KBM-7 (cell line): ENCODE data around the gene CNTRL.
A peak's percentile ranks its signal among the peaks of the same experiment; 100 is the strongest.
"Not testable (repeated sequence)": the region's sequence is repeated elsewhere in the genome, so short reads cannot be mapped to it uniquely, and the experiment has no call there.

Experiments used
- DNase-seq: peaks from one replicate; pipeline ENCODE4 v3.0.0-alpha.2; 2015
- in situ Hi-C: fragments of 300-500 bp; cut with MboI; formaldehyde crosslinking; loops from 2 replicates; pipeline ENCODE4 v1.14.3; 2020; ENCODE audit warnings: low sequenced_read_pairs, low pct_unique_long_range_greater_than_20kb, mixed read lengths

CNTRL gene

GRCh38 chr9:121074370-121075250 lies at the start of gene CNTRL:
Gene CNTRL, plus strand, starts transcription at chr9:121074955. Its CDS starts 13,372 bp downstream, at chr9:121088327.
- DNase-seq, result peak; percentile 95

GRCh38 chr9:121026260-121026691 lies 48.5 kb upstream of the CNTRL start:
- in situ Hi-C loops, result no loop called here
- no peak for DNase-seq

More at GRCh38 chr9:121074370-121075250, at the start of gene CNTRL:
- in situ Hi-C loops, result no loop called here

- in situ Hi-C loops, result no loop called here
- DNase-seq, result no peak
These were observed 48.0 kb upstream of the CNTRL start for GRCh38 chr9:121026768-121027167.

GRCh38 chr9:121028285-121028684 lies 46.5 kb upstream of the CNTRL start:
- DNase-seq, in situ Hi-C loops: not testable (repeated sequence)

GRCh38 chr9:121029469-121029868 lies 45.3 kb upstream of the CNTRL start:
- in situ Hi-C loops, result no loop called here
- DNase-seq, result no peak

GRCh38 chr9:121034529-121034928 lies 40.2 kb upstream of the CNTRL start:
- DNase-seq, result no peak
- in situ Hi-C loops, result no loop called here

GRCh38 chr9:121035717-121036116 lies 39.0 kb upstream of the CNTRL start:
- in situ Hi-C loops, DNase-seq: not testable (repeated sequence)

GRCh38 chr9:121038362-121038761 lies 36.4 kb upstream of the CNTRL start:
- in situ Hi-C loops, result no loop called here
- DNase-seq, result no peak

GRCh38 chr9:121038804-121039203 lies 36.0 kb upstream of the CNTRL start:
- in situ Hi-C loops, result no loop called here
- DNase-seq, result no peak

GRCh38 chr9:121048175-121048574 lies 26.6 kb upstream of the CNTRL start:
- in situ Hi-C loops, result no loop called here
- DNase-seq, result no peak

GRCh38 chr9:121048618-121049017 lies 26.1 kb upstream of the CNTRL start:
- no peak for DNase-seq
- in situ Hi-C loops, result no loop called here

- in situ Hi-C loops, result no loop called here
- no peak for DNase-seq
These were observed 24.4 kb upstream of the CNTRL start, which contains the start of gene C5 for GRCh38 chr9:121050128-121050988. Gene C5, minus strand, starts transcription at chr9:121050275. Its CDS starts 29 bp downstream, at chr9:121050246.

GRCh38 chr9:121053544-121053943 lies 21.2 kb upstream of the CNTRL start:
- DNase-seq, result no peak
- in situ Hi-C loops, result no loop called here

GRCh38 chr9:121055642-121056143 lies 19.1 kb upstream of the CNTRL start:
- in situ Hi-C loops, result no loop called here
- DNase-seq, result peak; percentile 21

GRCh38 chr9:121057821-121058220 lies 16.9 kb upstream of the CNTRL start:
- in situ Hi-C loops, result no loop called here
- no peak for DNase-seq

- no peak for DNase-seq
- in situ Hi-C loops, result no loop called here
These were observed 15.2 kb upstream of the CNTRL start for GRCh38 chr9:121059513-121059912.

- peak; percentile 66 for DNase-seq
- in situ Hi-C loops, result no loop called here
These were observed 14.6 kb upstream of the CNTRL start for GRCh38 chr9:121059998-121060636.

GRCh38 chr9:121066850-121067249 lies 7.9 kb upstream of the CNTRL start:
- in situ Hi-C loops, result no loop called here
- DNase-seq, result no peak

- in situ Hi-C loops, result no loop called here
These were observed 7.1 kb upstream of the CNTRL start for GRCh38 chr9:121067640-121068039.

More at GRCh38 chr9:121067640-121068039, 7.1 kb upstream of the CNTRL start:
- DNase-seq, result peak; percentile 54
